K562 (cell line): Measurements from ENCODE around the gene TBC1D17. TPM values are rescaled to one million over a fixed set of nuclear protein-coding genes. Genes with fewer than 3 reads are reported as not detected.
A peak's percentile ranks its signal among the peaks of the same experiment; 100 is the strongest.

ENCODE experiments used
- BRD9 ChIP-seq: fragments of 450-650 bp; IDR thresholded peaks from 2 replicates; pipeline ENCODE4 v1.6.1; 2018; ENCODE audit warnings: low read depth; ENCODE audit not compliant: partially characterized antibody
- CAMTA2 ChIP-seq: fragments of 250-450 bp; sonication (Bioruptor Pico); conservative IDR thresholded peaks from 2 replicates; pipeline ENCODE4 v1.5.1; 2022
- CBX5 ChIP-seq: IDR thresholded peaks from 2 replicates; pipeline ENCODE4 v1.6.1; 2014; ENCODE audit warnings: low read depth, borderline replicate concordance
- CREB3 ChIP-seq: fragments of 450-650 bp; conservative IDR thresholded peaks from 2 replicates; pipeline ENCODE4 v1.6.1; 2016; ENCODE audit warnings: missing genetic modification characterization, low read depth, mild to moderate bottlenecking, missing compliant biosample characterization, moderate library complexity
- HMGN3 ChIP-seq: IDR thresholded peaks from 2 replicates; pipeline ENCODE4 v1.6.1; 2011; ENCODE audit warnings: borderline replicate concordance, low read depth, mild to moderate bottlenecking, mixed read lengths, low read length; ENCODE audit not compliant: insufficient read length; ENCODE audit errors: extremely low read depth
- HNRNPH1 ChIP-seq: fragments of 200-400 bp; formaldehyde crosslinking; optimal IDR thresholded peaks from 2 replicates; pipeline ENCODE3; 2017; ENCODE audit warnings: low read depth, mild to moderate bottlenecking, low read length, moderate library complexity
- JUNB ChIP-seq: fragments of 450-650 bp; formaldehyde crosslinking; conservative IDR thresholded peaks from 2 replicates; pipeline ENCODE4 v1.4.0; 2020; ENCODE audit warnings: mild to moderate bottlenecking
- MEF2A ChIP-seq: IDR thresholded peaks from 2 replicates; pipeline ENCODE4 v1.6.1; 2011; ENCODE audit warnings: low read depth, mild to moderate bottlenecking, low read length, moderate library complexity; ENCODE audit not compliant: control insufficient read depth
- NR3C1 ChIP-seq: sonication (generic); formaldehyde crosslinking; IDR thresholded peaks from 2 replicates; pipeline ENCODE4 v1.8.1; 2022; ENCODE audit warnings: missing genetic modification reagents
- SRSF1 ChIP-seq: fragments of 200-400 bp; formaldehyde crosslinking; IDR thresholded peaks from 2 replicates; pipeline ENCODE4 v1.6.1; 2017; ENCODE audit warnings: mild to moderate bottlenecking, low read depth, low read length, moderate library complexity
- TRIM28 ChIP-seq: fragments of 450-650 bp; IDR thresholded peaks from 2 replicates; pipeline ENCODE4 v1.6.1; 2017
- ZBTB5 ChIP-seq: fragments of 450-650 bp; IDR thresholded peaks from 2 replicates; pipeline ENCODE4 v1.6.1; 2017; ENCODE audit warnings: antibody characterized with exemption
- ZNF354B ChIP-seq: fragments of 250-450 bp; sonication (Bioruptor Pico); IDR thresholded peaks from 2 replicates; pipeline ENCODE4 v1.4.0; 2020
- ZNF431 ChIP-seq: sonication (generic); formaldehyde crosslinking; IDR thresholded peaks from 2 replicates; pipeline ENCODE4 v1.8.0; 2022; ENCODE audit warnings: mild to moderate bottlenecking, missing genetic modification reagents
- ZNF561 ChIP-seq: fragments of 450-650 bp; formaldehyde crosslinking; conservative IDR thresholded peaks from 2 replicates; pipeline ENCODE4 v1.4.0; 2020; ENCODE audit warnings: mild to moderate bottlenecking, moderate library complexity
- ZNF583 ChIP-seq: fragments of 250-450 bp; sonication (Bioruptor Pico); IDR thresholded peaks from 2 replicates; pipeline ENCODE4 v1.4.0; 2020
- polyA plus RNA-seq, 8 experiments: library from polyadenylated mRNA; depleted of rRNA in 4 of 8; stranded (reverse) in 5 of 8; unstranded in 3 of 8; fragments of >200 nt; fragmentation: Nextera tagmentation in 2 of 8; fragmentation: Illumina TruSeq in 1 of 8; extraction: Ambion mirVana in 2 of 8; extraction: Trizol in 1 of 8; gene quantifications; 2 replicates each; pipeline versions ENCODE4 v1.2.1 to v1.2.3, GENCODE V29; 2011 to 2014; ENCODE audit warnings: inconsistent platforms in 1 of 8, missing spikeins in 1 of 8
- total RNA-seq, 7 experiments: library from RNA; depleted of rRNA in 6 of 7; stranded (reverse); fragments of >200 nt in 6 of 7; fragmentation: Illumina TruSeq in 2 of 7; extraction: Trizol in 2 of 7; gene quantifications; 2 replicates each; pipeline versions ENCODE4 v1.2.1 to v1.2.3, GENCODE V29; 2011 to 2021; ENCODE audit warnings: low replicate concordance in 1 of 7
- TF ChIP-seq, protein P1 (sequence below): fragments of 250-450 bp; sonication (Bioruptor Pico); IDR thresholded peaks from 2 replicates; pipeline ENCODE4 v1.4.0; 2020
- TF ChIP-seq, protein P2 (sequence below): sonication (generic); formaldehyde crosslinking; IDR thresholded peaks from 2 replicates; pipeline ENCODE4 v1.9.0; 2022; ENCODE audit warnings: mild to moderate bottlenecking, missing genetic modification reagents
- TF ChIP-seq, protein P3 (sequence below): fragments of 450-650 bp; formaldehyde crosslinking; IDR thresholded peaks from 2 replicates; pipeline ENCODE4 v1.4.0; 2020; ENCODE audit warnings: mild to moderate bottlenecking, mixed read lengths

Gene TBC1D17
- total and polyA plus RNA-seq, 9 of the 15 experiments (the other 6 are each of a cell fraction or from before 2014, with no cell fraction given) = 0.42 to 16.0 (median 3.8) TPM

GRCh38 chr19:49889687-49890348, 12.3 kb downstream of the TBC1D17 start (continued):
- TF ChIP-seq CREB3 (tag) = peak; percentile 63; the same call in 1 of the 2 replicates
- TF ChIP-seq CAMTA2 (CRISPR knock-in tag) = no peak
- TF ChIP-seq ZNF561 = no peak
- TF ChIP-seq MEF2A = no peak
- TF ChIP-seq BRD9 = no peak
- TF ChIP-seq ZBTB5 = no peak
- TF ChIP-seq CBX5 = peak; percentile 60; the same call in 1 of the 2 replicates
- TF ChIP-seq, protein P1, sequence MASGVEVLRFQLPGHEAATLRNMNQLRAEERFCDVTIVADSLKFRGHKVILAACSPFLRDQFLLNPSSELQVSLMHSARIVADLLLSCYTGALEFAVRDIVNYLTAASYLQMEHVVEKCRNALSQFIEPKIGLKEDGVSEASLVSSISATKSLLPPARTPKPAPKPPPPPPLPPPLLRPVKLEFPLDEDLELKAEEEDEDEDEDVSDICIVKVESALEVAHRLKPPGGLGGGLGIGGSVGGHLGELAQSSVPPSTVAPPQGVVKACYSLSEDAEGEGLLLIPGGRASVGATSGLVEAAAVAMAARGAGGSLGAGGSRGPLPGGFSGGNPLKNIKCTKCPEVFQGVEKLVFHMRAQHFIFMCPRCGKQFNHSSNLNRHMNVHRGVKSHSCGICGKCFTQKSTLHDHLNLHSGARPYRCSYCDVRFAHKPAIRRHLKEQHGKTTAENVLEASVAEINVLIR (CRISPR knock-in tag) = no peak; the same call in 1 of the 2 replicates
- 0 out of 2 replicates have a peak, but pooled peaks have one; percentile 23 for TF ChIP-seq ZNF583 (CRISPR knock-in tag)
- TF ChIP-seq ZNF431 (CRISPR knock-in tag) = peak; percentile 97
- TF ChIP-seq ZNF354B (CRISPR knock-in tag) = no peak
- TF ChIP-seq, protein P2, sequence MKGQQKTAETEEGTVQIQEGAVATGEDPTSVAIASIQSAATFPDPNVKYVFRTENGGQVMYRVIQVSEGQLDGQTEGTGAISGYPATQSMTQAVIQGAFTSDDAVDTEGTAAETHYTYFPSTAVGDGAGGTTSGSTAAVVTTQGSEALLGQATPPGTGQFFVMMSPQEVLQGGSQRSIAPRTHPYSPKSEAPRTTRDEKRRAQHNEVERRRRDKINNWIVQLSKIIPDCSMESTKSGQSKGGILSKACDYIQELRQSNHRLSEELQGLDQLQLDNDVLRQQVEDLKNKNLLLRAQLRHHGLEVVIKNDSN (CRISPR knock-in tag) = peak; percentile 90
- TF ChIP-seq NR3C1 (CRISPR knock-in tag) = peak; percentile 99
- TF ChIP-seq HMGN3 = peak; percentile 80
- TF ChIP-seq, protein P3, sequence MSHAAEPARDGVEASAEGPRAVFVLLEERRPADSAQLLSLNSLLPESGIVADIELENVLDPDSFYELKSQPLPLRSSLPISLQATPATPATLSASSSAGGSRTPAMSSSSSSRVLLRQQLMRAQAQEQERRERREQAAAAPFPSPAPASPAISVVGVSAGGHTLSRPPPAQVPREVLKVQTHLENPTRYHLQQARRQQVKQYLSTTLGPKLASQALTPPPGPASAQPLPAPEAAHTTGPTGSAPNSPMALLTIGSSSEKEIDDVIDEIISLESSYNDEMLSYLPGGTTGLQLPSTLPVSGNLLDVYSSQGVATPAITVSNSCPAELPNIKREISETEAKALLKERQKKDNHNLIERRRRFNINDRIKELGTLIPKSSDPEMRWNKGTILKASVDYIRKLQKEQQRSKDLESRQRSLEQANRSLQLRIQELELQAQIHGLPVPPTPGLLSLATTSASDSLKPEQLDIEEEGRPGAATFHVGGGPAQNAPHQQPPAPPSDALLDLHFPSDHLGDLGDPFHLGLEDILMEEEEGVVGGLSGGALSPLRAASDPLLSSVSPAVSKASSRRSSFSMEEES = no peak
- no peak for TF ChIP-seq SRSF1
- TF ChIP-seq TRIM28 = peak; percentile 38; the same call in 1 of the 2 replicates
- no peak for TF ChIP-seq HNRNPH1
- TF ChIP-seq JUNB (CRISPR knock-in tag) = no peak
